Measurements from ENCODE around the gene ELOVL1.
A peak's percentile ranks its signal among the peaks of the same experiment; 100 is the strongest.

ELOVL1 gene

GRCh38 chr1:43354936-43355335 lies 12.9 kb downstream of the ELOVL1 start:
- H3K27ac ChIP-seq (ENCODE audit: low read depth, low read length), result no peak overlapping the region
- H3K4me1 ChIP-seq (ENCODE audit: control insufficient read depth, insufficient read depth, low read length), result peaks cover 9% of the 10 kb centered on the region
- no peak overlapping the region for H3K9ac ChIP-seq (ENCODE audit: low read depth, low read length)
- H3K36me3 ChIP-seq (ENCODE audit: control insufficient read depth, insufficient read depth, low read length), result peaks cover 6% of the 10 kb centered on the region
- H3K4me3 ChIP-seq (ENCODE audit: low read depth, low read length), result no peak overlapping the region
- no peaks in the 10 kb centered on the region for H3K9me3 ChIP-seq (ENCODE audit: control insufficient read depth, insufficient read depth, low read length)
- H3K27me3 ChIP-seq (ENCODE audit: control insufficient read depth, insufficient read depth, low read length), result no peaks in the 10 kb centered on the region

GRCh38 chr1:43354471-43354870 lies 13.3 kb downstream of the ELOVL1 start:
- Histone ChIP-seq H3K9ac (ENCODE audit: low read depth, low read length) (no peak overlapping the region), H3K27me3 (ENCODE audit: control insufficient read depth, insufficient read depth, low read length) (no peaks in the 10 kb centered on the region), H3K4me1 (ENCODE audit: control insufficient read depth, insufficient read depth, low read length) (peaks cover 10% of the 10 kb centered on the region), H3K36me3 (ENCODE audit: control insufficient read depth, insufficient read depth, low read length) (peaks cover 1% of the 10 kb centered on the region; the same call in 1 of the 2 replicates), H3K9me3 (ENCODE audit: control insufficient read depth, insufficient read depth, low read length) (no peaks in the 10 kb centered on the region), H3K27ac (ENCODE audit: low read depth, low read length) (no peak overlapping the region), H3K4me3 (ENCODE audit: low read depth, low read length) (no peak overlapping the region)

DNA sequence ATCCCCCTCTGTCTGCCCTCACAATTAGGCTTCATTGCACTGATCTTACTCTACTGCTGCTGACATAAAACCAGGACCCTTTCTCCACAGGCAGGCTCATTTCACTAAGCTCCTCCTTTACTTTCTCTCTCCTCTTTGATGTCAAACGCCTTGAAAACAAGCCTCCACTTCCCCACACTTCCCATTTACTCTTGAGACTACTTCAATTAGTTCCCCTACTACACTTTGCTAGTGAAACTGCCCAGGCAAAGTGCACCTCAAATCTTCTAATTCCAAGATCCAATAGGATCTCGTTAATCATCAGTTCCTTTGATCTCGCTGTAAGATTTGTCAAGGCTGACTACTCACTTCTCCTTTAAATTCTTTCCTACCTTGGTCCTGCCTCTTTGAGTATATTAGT lies 14.9 kb downstream of the ELOVL1 start:
- H3K27ac ChIP-seq (ENCODE audit: low read depth, low read length), result no peak overlapping the region
- H3K27me3 ChIP-seq (ENCODE audit: control insufficient read depth, insufficient read depth, low read length), result peaks cover 3% of the 10 kb centered on the region
- H3K4me3 ChIP-seq (ENCODE audit: low read depth, low read length), result no peak overlapping the region
- peaks cover 17% of the 10 kb centered on the region for H3K4me1 ChIP-seq (ENCODE audit: control insufficient read depth, insufficient read depth, low read length)
- no peaks in the 10 kb centered on the region for H3K9me3 ChIP-seq (ENCODE audit: control insufficient read depth, insufficient read depth, low read length)
- no peaks in the 10 kb centered on the region for H3K36me3 ChIP-seq (ENCODE audit: control insufficient read depth, insufficient read depth, low read length)
- H3K9ac ChIP-seq (ENCODE audit: low read depth, low read length), result no peak overlapping the region

DNA sequence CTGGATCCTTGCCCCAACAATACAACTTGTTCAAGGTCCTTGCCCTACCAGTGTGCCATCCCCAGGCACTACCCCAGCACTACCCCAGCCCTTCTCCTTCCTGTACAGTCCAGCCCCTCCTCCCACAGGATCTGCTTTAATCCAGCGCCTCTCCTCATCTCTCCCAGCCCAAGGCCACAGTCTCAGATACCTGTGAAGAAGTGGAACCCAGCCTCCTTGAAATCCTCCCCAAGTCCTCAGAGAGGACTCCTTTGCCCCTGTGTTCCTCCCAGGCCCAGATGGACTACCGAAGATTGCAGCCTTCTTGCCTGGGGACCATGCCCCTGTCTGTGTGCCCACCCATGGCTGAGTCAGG lies 15.5 kb downstream of the ELOVL1 start:
- H3K4me1 ChIP-seq (ENCODE audit: control insufficient read depth, insufficient read depth, low read length), result peaks cover 19% of the 10 kb centered on the region
- H3K9me3 ChIP-seq (ENCODE audit: control insufficient read depth, insufficient read depth, low read length), result no peaks in the 10 kb centered on the region
- H3K9ac ChIP-seq (ENCODE audit: low read depth, low read length), result no peak overlapping the region
- no peaks in the 10 kb centered on the region for H3K36me3 ChIP-seq (ENCODE audit: control insufficient read depth, insufficient read depth, low read length)
- no peak overlapping the region for H3K4me3 ChIP-seq (ENCODE audit: low read depth, low read length)
- H3K27me3 ChIP-seq (ENCODE audit: control insufficient read depth, insufficient read depth, low read length), result peaks cover 9% of the 10 kb centered on the region
- no peak overlapping the region for H3K27ac ChIP-seq (ENCODE audit: low read depth, low read length)

DNA sequence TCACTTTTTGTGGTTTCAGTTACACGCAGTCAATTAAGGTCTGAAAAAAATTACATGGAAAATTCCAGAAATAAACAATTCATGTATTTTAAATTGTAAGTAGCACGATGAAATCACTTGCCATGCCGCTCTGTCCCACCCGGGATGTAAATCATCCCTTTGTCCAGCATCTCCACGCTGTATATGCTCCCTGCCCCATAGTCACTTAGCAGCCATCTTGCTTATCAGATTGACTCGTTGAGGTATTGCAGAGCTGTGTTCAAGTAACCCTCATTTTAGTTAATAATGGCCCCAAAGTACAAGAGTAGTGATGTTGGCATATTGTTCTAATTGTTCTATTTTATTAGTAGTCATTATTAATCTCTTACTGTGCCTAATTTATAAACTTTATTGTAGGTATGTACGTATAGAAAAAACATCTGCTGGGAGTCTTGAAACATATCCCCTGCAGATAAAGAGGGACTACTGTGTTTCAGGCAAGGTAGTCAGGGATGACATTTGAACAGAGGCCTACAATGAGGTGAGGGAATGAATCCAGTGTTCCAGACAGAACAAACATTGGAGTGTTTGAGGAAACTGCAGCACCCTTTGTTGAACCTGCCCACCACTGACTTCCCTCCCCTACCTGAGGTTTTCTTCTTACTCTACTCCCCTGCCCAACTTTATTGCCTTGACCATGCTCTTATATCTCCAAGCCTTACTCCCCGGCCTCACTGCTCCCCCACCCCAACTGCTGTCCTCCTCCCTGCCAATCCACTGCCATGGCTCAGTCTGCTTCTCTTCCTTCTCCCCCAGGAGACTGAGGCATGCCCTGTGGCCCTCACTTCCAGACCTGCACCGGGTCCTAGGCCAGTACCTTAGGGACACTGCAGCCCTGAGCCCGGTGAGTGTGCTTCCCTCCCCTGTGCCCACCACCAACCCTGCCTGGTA lies 16.1 kb downstream of the ELOVL1 start:
- no peaks in the 10 kb centered on the region for H3K36me3 ChIP-seq (ENCODE audit: control insufficient read depth, insufficient read depth, low read length)
- H3K9me3 ChIP-seq (ENCODE audit: control insufficient read depth, insufficient read depth, low read length), result no peaks in the 10 kb centered on the region
- H3K9ac ChIP-seq (ENCODE audit: low read depth, low read length), result no peak overlapping the region
- H3K27me3 ChIP-seq (ENCODE audit: control insufficient read depth, insufficient read depth, low read length), result peaks cover 12% of the 10 kb centered on the region
- no peak overlapping the region for H3K4me3 ChIP-seq (ENCODE audit: low read depth, low read length)
- H3K4me1 ChIP-seq (ENCODE audit: control insufficient read depth, insufficient read depth, low read length), result peaks cover 19% of the 10 kb centered on the region
- no peak overlapping the region for H3K27ac ChIP-seq (ENCODE audit: low read depth, low read length)

DNA sequence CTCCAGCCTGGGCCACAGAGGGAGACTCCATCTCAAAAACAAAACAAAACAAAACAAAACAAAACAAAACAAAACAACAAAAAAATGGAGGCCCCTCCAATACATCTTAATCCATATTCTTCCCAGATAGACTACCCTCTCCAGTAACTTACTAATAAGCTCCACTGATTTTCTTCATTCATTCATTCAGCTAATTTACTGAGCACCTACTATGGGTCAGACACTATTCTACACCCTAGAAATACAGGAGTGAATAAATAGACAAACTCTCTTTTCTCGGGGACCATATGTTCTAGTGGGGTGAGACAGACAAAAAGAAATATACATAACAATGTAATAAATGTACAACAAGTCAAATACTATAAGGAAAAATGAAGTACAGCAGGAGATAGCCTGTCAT lies 16.8 kb downstream of the ELOVL1 start:
- Histone ChIP-seq H3K9me3 (ENCODE audit: control insufficient read depth, insufficient read depth, low read length) (no peaks in the 10 kb centered on the region), H3K27me3 (ENCODE audit: control insufficient read depth, insufficient read depth, low read length) (peaks cover 12% of the 10 kb centered on the region), H3K27ac (ENCODE audit: low read depth, low read length) (no peak overlapping the region), H3K9ac (ENCODE audit: low read depth, low read length) (no peak overlapping the region), H3K4me1 (ENCODE audit: control insufficient read depth, insufficient read depth, low read length) (peaks cover 24% of the 10 kb centered on the region), H3K36me3 (ENCODE audit: control insufficient read depth, insufficient read depth, low read length) (no peaks in the 10 kb centered on the region), H3K4me3 (ENCODE audit: low read depth, low read length) (no peak overlapping the region)

- no peaks in the 10 kb centered on the region for H3K9me3 ChIP-seq (ENCODE audit: control insufficient read depth, insufficient read depth, low read length)
- H3K9ac ChIP-seq (ENCODE audit: low read depth, low read length), result peak overlapping the region; percentile 84
- H3K4me1 ChIP-seq (ENCODE audit: control insufficient read depth, insufficient read depth, low read length), result peaks cover 24% of the 10 kb centered on the region
- peak overlapping the region; percentile 69 for H3K4me3 ChIP-seq (ENCODE audit: low read depth, low read length)
- peaks cover 12% of the 10 kb centered on the region for H3K27me3 ChIP-seq (ENCODE audit: control insufficient read depth, insufficient read depth, low read length)
- H3K36me3 ChIP-seq (ENCODE audit: control insufficient read depth, insufficient read depth, low read length), result no peaks in the 10 kb centered on the region
- H3K27ac ChIP-seq (ENCODE audit: low read depth, low read length), result peak overlapping the region; percentile 99
These were observed 18.1 kb downstream of the ELOVL1 start for GRCh38 chr1:43349594-43350306.

DNA sequence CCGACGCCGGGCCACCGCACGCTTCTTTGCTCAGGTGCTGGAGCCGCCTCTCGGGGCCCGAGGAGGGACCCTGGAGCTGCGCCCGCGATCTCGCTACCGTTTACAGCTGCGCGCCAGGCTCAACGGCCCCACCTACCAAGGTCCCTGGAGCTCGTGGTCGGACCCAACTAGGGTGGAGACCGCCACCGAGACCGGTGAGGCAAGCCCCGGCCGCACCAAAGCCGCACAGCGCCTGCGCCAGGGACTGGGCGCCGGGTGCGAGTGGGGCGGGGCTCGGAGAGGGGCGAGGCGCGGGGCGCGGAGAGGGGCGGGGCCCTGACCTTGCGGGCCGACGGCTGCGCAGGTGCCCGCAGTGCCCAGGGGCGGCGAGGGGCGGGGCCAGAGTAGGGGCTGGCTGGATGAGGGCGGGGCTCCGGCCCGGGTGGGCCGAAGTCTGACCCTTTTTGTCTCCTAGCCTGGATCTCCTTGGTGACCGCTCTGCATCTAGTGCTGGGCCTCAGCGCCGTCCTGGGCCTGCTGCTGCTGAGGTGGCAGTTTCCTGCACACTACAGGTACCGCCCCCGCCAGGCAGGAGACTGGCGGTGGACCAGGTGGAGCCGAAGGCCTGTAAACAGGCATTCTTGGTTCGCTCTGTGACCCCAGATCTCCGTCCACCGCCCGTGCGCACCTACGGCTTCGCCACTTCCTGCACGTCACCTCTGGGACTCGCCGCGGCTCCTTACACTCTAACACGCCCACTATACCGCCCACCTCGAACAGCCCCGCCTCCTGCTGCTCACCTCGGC lies 18.8 kb downstream of the ELOVL1 start:
- Histone ChIP-seq H3K27me3 (ENCODE audit: control insufficient read depth, insufficient read depth, low read length) (peaks cover 12% of the 10 kb centered on the region), H3K9ac (ENCODE audit: low read depth, low read length) (peak overlapping the region; percentile 84), H3K4me3 (ENCODE audit: low read depth, low read length) (peak overlapping the region; percentile 69), H3K4me1 (ENCODE audit: control insufficient read depth, insufficient read depth, low read length) (peaks cover 24% of the 10 kb centered on the region), H3K9me3 (ENCODE audit: control insufficient read depth, insufficient read depth, low read length) (no peaks in the 10 kb centered on the region), H3K27ac (ENCODE audit: low read depth, low read length) (peak overlapping the region; percentile 99), H3K36me3 (ENCODE audit: control insufficient read depth, insufficient read depth, low read length) (no peaks in the 10 kb centered on the region)

DNA sequence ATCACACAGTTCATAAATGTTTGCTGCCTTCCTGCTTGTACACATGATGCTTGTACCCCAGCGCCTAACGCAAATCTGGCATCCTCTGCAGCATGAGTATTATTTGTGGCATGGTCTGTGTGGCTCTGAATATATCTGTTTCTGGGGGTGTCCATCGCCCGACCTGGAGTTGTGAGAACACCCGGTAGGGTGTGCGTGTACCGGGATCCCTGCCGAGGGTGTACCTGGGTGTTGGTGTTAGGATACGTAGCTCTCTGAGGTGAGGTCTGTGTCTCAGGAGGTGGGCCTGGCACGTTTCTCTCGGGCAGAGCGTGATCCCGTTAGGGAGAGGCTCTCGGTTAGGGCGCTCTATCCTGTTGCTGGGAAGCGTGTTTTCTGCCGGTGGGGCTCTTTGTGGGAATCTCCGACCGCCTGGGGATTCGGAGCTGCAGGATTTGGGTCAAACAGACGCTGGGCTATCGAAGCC lies 19.4 kb downstream of the ELOVL1 start:
- peak overlapping the region; percentile 69 for H3K4me3 ChIP-seq (ENCODE audit: low read depth, low read length)
- H3K9ac ChIP-seq (ENCODE audit: low read depth, low read length), result peak overlapping the region; percentile 70
- H3K9me3 ChIP-seq (ENCODE audit: control insufficient read depth, insufficient read depth, low read length), result no peaks in the 10 kb centered on the region
- H3K4me1 ChIP-seq (ENCODE audit: control insufficient read depth, insufficient read depth, low read length), result peaks cover 24% of the 10 kb centered on the region
- H3K36me3 ChIP-seq (ENCODE audit: control insufficient read depth, insufficient read depth, low read length), result no peaks in the 10 kb centered on the region
- peaks cover 12% of the 10 kb centered on the region for H3K27me3 ChIP-seq (ENCODE audit: control insufficient read depth, insufficient read depth, low read length)
- H3K27ac ChIP-seq (ENCODE audit: low read depth, low read length), result peak overlapping the region; percentile 99

DNA sequence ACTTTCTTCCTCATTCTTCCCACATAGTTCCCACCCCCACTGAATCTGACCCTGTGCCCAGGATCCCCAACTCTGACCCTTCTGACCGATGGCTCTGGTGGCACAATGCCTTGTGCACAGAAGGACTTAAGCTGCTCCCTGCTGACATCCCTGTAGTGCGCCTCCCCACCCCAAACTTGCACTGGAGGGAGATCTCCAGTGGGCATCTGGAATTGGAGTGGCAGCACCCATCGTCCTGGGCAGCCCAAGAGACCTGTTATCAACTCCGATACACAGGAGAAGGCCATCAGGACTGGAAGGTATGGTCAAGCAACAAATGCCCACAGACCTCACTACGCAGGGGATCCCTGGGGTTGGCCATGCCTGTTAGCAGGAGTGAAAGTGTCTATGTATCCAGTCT lies 21.2 kb downstream of the ELOVL1 start:
- H3K4me1 ChIP-seq (ENCODE audit: control insufficient read depth, insufficient read depth, low read length), result peaks cover 24% of the 10 kb centered on the region
- H3K36me3 ChIP-seq (ENCODE audit: control insufficient read depth, insufficient read depth, low read length), result no peaks in the 10 kb centered on the region
- peaks cover 12% of the 10 kb centered on the region for H3K27me3 ChIP-seq (ENCODE audit: control insufficient read depth, insufficient read depth, low read length)
- H3K4me3 ChIP-seq (ENCODE audit: low read depth, low read length), result no peak overlapping the region
- no peak overlapping the region for H3K27ac ChIP-seq (ENCODE audit: low read depth, low read length)
- H3K9me3 ChIP-seq (ENCODE audit: control insufficient read depth, insufficient read depth, low read length), result no peaks in the 10 kb centered on the region
- H3K9ac ChIP-seq (ENCODE audit: low read depth, low read length), result no peak overlapping the region

All from HUES48 (cell line).